Suprapubic skin (tissue), 2 donors: Measurements from ENCODE around the gene MME.

ENCODE experiments used
- EP300 ChIP-seq: sonication (generic); formaldehyde crosslinking; IDR thresholded peaks from one replicate; pipeline ENCODE4 v1.6.1; 2017; ENCODE audit warnings: antibody characterized with exemption
- POLR2A ChIP-seq, 2 donors: fragments of 450-650 bp; IDR thresholded peaks; one replicate each; pipeline ENCODE4 v1.6.1; 2017; ENCODE audit warnings: antibody characterized with exemption in 2 of 2, mild to moderate bottlenecking in 2 of 2, moderate library complexity in 2 of 2

GRCh38 chr3:155185631-155186071 lies 105.5 kb downstream of the MME start:
- TF ChIP-seq POLR2A (IDR thresholded peaks at IDR 0.05) (no peak), EP300 (no peak)
